A549 (cell line): ENCODE measurements around the gene NAPSA.

Experiments
- CEBPB ChIP-seq, 2 experiments: fragments of >200 bp in 1 of 2; sonication (Bioruptor Twin) in 1 of 2; formaldehyde crosslinking in 1 of 2; IDR thresholded peaks; 2 replicates each; pipeline ENCODE4 v1.6.1; 2012 to 2016
- CHD4 ChIP-seq: fragments of 200-600 bp; sonication (generic); IDR thresholded peaks from 2 replicates; pipeline ENCODE4 v1.6.1; 2016; ENCODE audit warnings: antibody characterized with exemption, mild to moderate bottlenecking, borderline replicate concordance
- FOSL2 ChIP-seq, 2 experiments: fragments of 450-650 bp in 1 of 2; fragments of >200 bp in 1 of 2; sonication (Bioruptor Twin) in 1 of 2; formaldehyde crosslinking; IDR thresholded peaks; 2 replicates each; pipeline versions ENCODE4 v1.5.0 to v1.6.1; 2016 to 2020; ENCODE audit warnings: mild to moderate bottlenecking in 1 of 2, moderate library complexity in 1 of 2
- KDM5A ChIP-seq: fragments of 200-600 bp; sonication (generic); IDR thresholded peaks from 2 replicates; pipeline ENCODE4 v1.6.1; 2016; ENCODE audit warnings: antibody characterized with exemption, mild to moderate bottlenecking
- MYC ChIP-seq: IDR thresholded peaks from 2 replicates; pipeline ENCODE4 v1.6.1; 2012; ENCODE audit warnings: mild to moderate bottlenecking, inconsistent platforms, low read length, improper control_type of control experiment, borderline replicate concordance
- POLR2A ChIP-seq: IDR thresholded peaks from 2 replicates; pipeline ENCODE4 v1.6.1; 2012; ENCODE audit warnings: mild to moderate bottlenecking, low read length
- RNF2 ChIP-seq: fragments of 200-600 bp; sonication (generic); IDR thresholded peaks from 2 replicates; pipeline ENCODE4 v1.6.1; 2016; ENCODE audit warnings: low read depth, mild to moderate bottlenecking, antibody characterized with exemption, moderate library complexity, borderline replicate concordance
- SMC3 ChIP-seq: fragments of >200 bp; sonication (Bioruptor Twin); formaldehyde crosslinking; IDR thresholded peaks from 3 replicates; pipeline ENCODE4 v1.6.1; 2018; ENCODE audit warnings: inconsistent platforms
- ZFP36 ChIP-seq: fragments of 450-650 bp; IDR thresholded peaks from 2 replicates; pipeline ENCODE4 v1.6.1; 2014; ENCODE audit warnings: borderline replicate concordance; ENCODE audit not compliant: partially characterized antibody
- TF ChIP-seq, protein P1 (sequence below): fragments of >200 bp; sonication (Bioruptor Twin); formaldehyde crosslinking; IDR thresholded peaks from 3 replicates; pipeline ENCODE4 v1.5.1; 2016
- TF ChIP-seq, protein P2 (sequence below): fragments of 200-600 bp; sonication (generic); IDR thresholded peaks from 2 replicates; pipeline ENCODE4 v1.6.1; 2016; ENCODE audit warnings: antibody characterized with exemption, mild to moderate bottlenecking, moderate library complexity

DNA sequence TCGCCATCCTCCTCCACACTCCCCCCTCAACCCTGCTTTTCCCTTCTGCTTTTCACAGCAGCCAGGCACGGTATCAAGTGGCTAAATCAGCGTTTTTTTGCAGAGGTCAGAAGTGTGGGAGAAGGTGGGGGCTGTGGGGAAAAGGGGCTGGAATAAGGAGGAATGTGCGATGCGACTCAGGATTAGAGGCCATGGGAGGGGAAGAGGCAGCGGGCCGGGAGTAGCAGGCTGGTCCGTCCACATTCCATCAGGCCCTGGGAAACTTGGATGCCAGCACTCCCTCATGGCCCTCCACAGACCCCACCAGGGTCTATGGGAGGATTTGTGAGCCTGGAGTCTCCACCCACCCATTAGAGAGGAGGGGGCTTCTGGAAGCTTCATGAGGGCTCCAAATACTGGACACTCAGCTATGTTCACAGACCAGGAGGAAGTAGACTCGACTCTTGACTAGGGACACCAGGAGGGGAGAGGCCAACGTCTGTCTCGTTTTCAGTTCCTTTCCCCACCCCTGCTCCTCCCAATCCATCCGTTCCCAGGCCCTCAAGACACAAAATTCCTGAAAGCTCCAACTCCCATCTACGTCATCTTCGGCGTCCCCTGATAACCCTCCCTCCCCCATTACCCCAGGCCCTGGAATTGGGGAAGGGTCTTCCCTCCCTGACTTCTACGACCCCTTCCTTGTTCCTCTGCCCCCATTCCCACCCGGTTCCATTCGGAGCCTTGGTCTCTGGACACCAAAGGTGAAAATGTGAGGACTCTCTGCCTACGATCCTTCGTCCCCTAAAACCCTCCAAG lies 33.0 kb downstream of the NAPSA start:
- TF ChIP-seq CEBPB (IDR thresholded peaks at IDR 0.05) (no peak), KDM5A (no peak), POLR2A (no peak), FOSL2 (IDR thresholded peaks at IDR 0.05) (no peak), FOSL2 (CRISPR knock-in tag; IDR thresholded peaks at IDR 0.05) (no peak), CHD4 (no peak), RNF2 (no peak), SMC3 (no peak), MYC (no peak), ZFP36 (no peak)
- TF ChIP-seq, protein P1, sequence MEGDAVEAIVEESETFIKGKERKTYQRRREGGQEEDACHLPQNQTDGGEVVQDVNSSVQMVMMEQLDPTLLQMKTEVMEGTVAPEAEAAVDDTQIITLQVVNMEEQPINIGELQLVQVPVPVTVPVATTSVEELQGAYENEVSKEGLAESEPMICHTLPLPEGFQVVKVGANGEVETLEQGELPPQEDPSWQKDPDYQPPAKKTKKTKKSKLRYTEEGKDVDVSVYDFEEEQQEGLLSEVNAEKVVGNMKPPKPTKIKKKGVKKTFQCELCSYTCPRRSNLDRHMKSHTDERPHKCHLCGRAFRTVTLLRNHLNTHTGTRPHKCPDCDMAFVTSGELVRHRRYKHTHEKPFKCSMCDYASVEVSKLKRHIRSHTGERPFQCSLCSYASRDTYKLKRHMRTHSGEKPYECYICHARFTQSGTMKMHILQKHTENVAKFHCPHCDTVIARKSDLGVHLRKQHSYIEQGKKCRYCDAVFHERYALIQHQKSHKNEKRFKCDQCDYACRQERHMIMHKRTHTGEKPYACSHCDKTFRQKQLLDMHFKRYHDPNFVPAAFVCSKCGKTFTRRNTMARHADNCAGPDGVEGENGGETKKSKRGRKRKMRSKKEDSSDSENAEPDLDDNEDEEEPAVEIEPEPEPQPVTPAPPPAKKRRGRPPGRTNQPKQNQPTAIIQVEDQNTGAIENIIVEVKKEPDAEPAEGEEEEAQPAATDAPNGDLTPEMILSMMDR = no peak
- TF ChIP-seq, protein P2, sequence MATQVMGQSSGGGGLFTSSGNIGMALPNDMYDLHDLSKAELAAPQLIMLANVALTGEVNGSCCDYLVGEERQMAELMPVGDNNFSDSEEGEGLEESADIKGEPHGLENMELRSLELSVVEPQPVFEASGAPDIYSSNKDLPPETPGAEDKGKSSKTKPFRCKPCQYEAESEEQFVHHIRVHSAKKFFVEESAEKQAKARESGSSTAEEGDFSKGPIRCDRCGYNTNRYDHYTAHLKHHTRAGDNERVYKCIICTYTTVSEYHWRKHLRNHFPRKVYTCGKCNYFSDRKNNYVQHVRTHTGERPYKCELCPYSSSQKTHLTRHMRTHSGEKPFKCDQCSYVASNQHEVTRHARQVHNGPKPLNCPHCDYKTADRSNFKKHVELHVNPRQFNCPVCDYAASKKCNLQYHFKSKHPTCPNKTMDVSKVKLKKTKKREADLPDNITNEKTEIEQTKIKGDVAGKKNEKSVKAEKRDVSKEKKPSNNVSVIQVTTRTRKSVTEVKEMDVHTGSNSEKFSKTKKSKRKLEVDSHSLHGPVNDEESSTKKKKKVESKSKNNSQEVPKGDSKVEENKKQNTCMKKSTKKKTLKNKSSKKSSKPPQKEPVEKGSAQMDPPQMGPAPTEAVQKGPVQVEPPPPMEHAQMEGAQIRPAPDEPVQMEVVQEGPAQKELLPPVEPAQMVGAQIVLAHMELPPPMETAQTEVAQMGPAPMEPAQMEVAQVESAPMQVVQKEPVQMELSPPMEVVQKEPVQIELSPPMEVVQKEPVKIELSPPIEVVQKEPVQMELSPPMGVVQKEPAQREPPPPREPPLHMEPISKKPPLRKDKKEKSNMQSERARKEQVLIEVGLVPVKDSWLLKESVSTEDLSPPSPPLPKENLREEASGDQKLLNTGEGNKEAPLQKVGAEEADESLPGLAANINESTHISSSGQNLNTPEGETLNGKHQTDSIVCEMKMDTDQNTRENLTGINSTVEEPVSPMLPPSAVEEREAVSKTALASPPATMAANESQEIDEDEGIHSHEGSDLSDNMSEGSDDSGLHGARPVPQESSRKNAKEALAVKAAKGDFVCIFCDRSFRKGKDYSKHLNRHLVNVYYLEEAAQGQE = no peak
